K562 (cell line): ENCODE results near the gene TFAP2E. TPM values are rescaled to one million over a fixed set of nuclear protein-coding genes. Genes with fewer than 3 reads are reported as not detected.

Experiments used
- ARID2 ChIP-seq: fragments of 450-650 bp; IDR thresholded peaks from 2 replicates; pipeline ENCODE4 v1.6.1; 2017; ENCODE audit warnings: antibody characterized with exemption, mild to moderate bottlenecking
- CC2D1A ChIP-seq: fragments of 450-650 bp; IDR thresholded peaks from 2 replicates; pipeline ENCODE4 v1.6.1; 2017; ENCODE audit warnings: mild to moderate bottlenecking
- CTBP1 ChIP-seq: fragments of 450-650 bp; IDR thresholded peaks from 2 replicates; pipeline ENCODE4 v1.6.1; 2016; ENCODE audit warnings: borderline replicate concordance
- ETV1 ChIP-seq: fragments of 450-650 bp; conservative IDR thresholded peaks from 2 replicates; pipeline ENCODE4 v1.6.1; 2016; ENCODE audit warnings: missing genetic modification characterization, control low read depth, low read depth, missing compliant biosample characterization
- ETV5 ChIP-seq: sonication (generic); formaldehyde crosslinking; IDR thresholded peaks from 2 replicates; pipeline ENCODE4 v1.4.0; 2020; ENCODE audit warnings: low read depth, mild to moderate bottlenecking, missing genetic modification reagents
- FOXJ2 ChIP-seq: fragments of 200-800 bp; sonication (Bioruptor generic); IDR thresholded peaks from 2 replicates; pipeline ENCODE4 v1.6.1; 2016; ENCODE audit warnings: missing genetic modification characterization, missing compliant biosample characterization
- HDAC6 ChIP-seq: IDR thresholded peaks from 2 replicates; pipeline ENCODE4 v1.6.1; 2012; ENCODE audit warnings: low read depth, mild to moderate bottlenecking, control low read depth, inconsistent platforms, low read length, moderate library complexity
- HNRNPL ChIP-seq: fragments of 200-400 bp; formaldehyde crosslinking; IDR thresholded peaks from 2 replicates; pipeline ENCODE4 v1.6.1; 2017; ENCODE audit warnings: low read depth, mild to moderate bottlenecking, low read length
- KLF16 ChIP-seq: IDR thresholded peaks from 2 replicates; pipeline ENCODE4 v1.6.1; 2016; ENCODE audit warnings: antibody characterized with exemption
- LEF1 ChIP-seq: fragments of 450-650 bp; IDR thresholded peaks from 2 replicates; pipeline ENCODE4 v1.6.1; 2016; ENCODE audit warnings: mild to moderate bottlenecking
- MAZ ChIP-seq, 2 experiments: fragments of 450-650 bp in 1 of 2; sonication (generic) in 1 of 2; formaldehyde crosslinking; IDR thresholded peaks in 1 of 2; conservative IDR thresholded peaks in 1 of 2; 2 replicates each; pipeline versions ENCODE4 v1.4.0 to v1.5.0; 2020; ENCODE audit warnings: mild to moderate bottlenecking in 1 of 2, missing genetic modification reagents in 1 of 2
- MYNN ChIP-seq, 2 experiments: sonication (generic); formaldehyde crosslinking in 1 of 2; IDR thresholded peaks; 2 replicates each; pipeline versions ENCODE4 v1.5.0 to v1.6.1; 2016 to 2020; ENCODE audit warnings: antibody characterized with exemption in 1 of 2, missing genetic modification reagents in 1 of 2
- RAD21 ChIP-seq, 2 experiments: fragments of 250-450 bp in 1 of 2; fragments of 450-650 bp in 1 of 2; sonication (Bioruptor Pico) in 1 of 2; formaldehyde crosslinking in 1 of 2; IDR thresholded peaks in 1 of 2; conservative IDR thresholded peaks in 1 of 2; 2 replicates each; pipeline versions ENCODE4 v1.4.0 to v1.8.0; 2020 to 2022; ENCODE audit warnings: mild to moderate bottlenecking in 2 of 2, moderate library complexity in 1 of 2
- SMC3 ChIP-seq: conservative IDR thresholded peaks from 2 replicates; pipeline ENCODE4 v1.6.1; 2011; ENCODE audit warnings: low read depth, low read length, improper control_type of control experiment; ENCODE audit not compliant: insufficient read depth
- TEAD1 ChIP-seq, 2 experiments: fragments of 450-650 bp in 1 of 2; sonication (generic) in 1 of 2; formaldehyde crosslinking; IDR thresholded peaks; 2 replicates each; pipeline versions ENCODE4 v1.4.0 to v1.8.0; 2020 to 2022; ENCODE audit warnings: mild to moderate bottlenecking in 2 of 2, missing genetic modification reagents in 1 of 2
- TEAD4 ChIP-seq, 2 experiments: sonication (generic) in 1 of 2; formaldehyde crosslinking in 1 of 2; IDR thresholded peaks; 2 replicates each; pipeline versions ENCODE4 v1.6.1 to v1.8.0; 2012 to 2022; ENCODE audit warnings: borderline replicate concordance in 1 of 2, inconsistent platforms in 1 of 2, low read length in 1 of 2, mild to moderate bottlenecking in 1 of 2, missing genetic modification reagents in 1 of 2
- ZFP36 ChIP-seq: fragments of 150-350 bp; IDR thresholded peaks from 2 replicates; pipeline ENCODE4 v1.6.1; 2018; ENCODE audit warnings: low read length, low read depth; ENCODE audit not compliant: partially characterized antibody
- polyA plus RNA-seq, 8 experiments: library from polyadenylated mRNA; depleted of rRNA in 4 of 8; stranded (reverse) in 5 of 8; unstranded in 3 of 8; fragments of >200 nt; fragmentation: Nextera tagmentation in 2 of 8; fragmentation: Illumina TruSeq in 1 of 8; extraction: Ambion mirVana in 2 of 8; extraction: Trizol in 1 of 8; gene quantifications; 2 replicates each; pipeline versions ENCODE4 v1.2.1 to v1.2.3, GENCODE V29; 2011 to 2014; ENCODE audit warnings: inconsistent platforms in 1 of 8, missing spikeins in 1 of 8
- total RNA-seq, 7 experiments: library from RNA; depleted of rRNA in 6 of 7; stranded (reverse); fragments of >200 nt in 6 of 7; fragmentation: Illumina TruSeq in 2 of 7; extraction: Trizol in 2 of 7; gene quantifications; 2 replicates each; pipeline versions ENCODE4 v1.2.1 to v1.2.3, GENCODE V29; 2011 to 2021; ENCODE audit warnings: low replicate concordance in 1 of 7
- TF ChIP-seq, protein P1 (sequence below), 3 experiments: fragments of 200-800 bp in 1 of 3; fragments of 250-450 bp in 1 of 3; fragments of 450-650 bp in 1 of 3; sonication (Bioruptor Pico) in 1 of 3; sonication (Bioruptor generic) in 1 of 3; formaldehyde crosslinking in 1 of 3; IDR thresholded peaks; 2 replicates each; pipeline versions ENCODE4 v1.6.1 to v1.8.0; 2016 to 2022; ENCODE audit warnings: mild to moderate bottlenecking in 2 of 3, missing genetic modification characterization in 2 of 3, missing compliant biosample characterization in 1 of 3, moderate library complexity in 1 of 3
- TF ChIP-seq, protein P2 (sequence below): sonication (generic); formaldehyde crosslinking; IDR thresholded peaks from 2 replicates; pipeline ENCODE4 v1.8.0; 2022; ENCODE audit warnings: missing genetic modification reagents, mild to moderate bottlenecking, moderate library complexity, borderline replicate concordance

Gene TFAP2E
- total and polyA plus RNA-seq, 9 of the 15 experiments (the other 6 are each of a cell fraction or from before 2014, with no cell fraction given): 0.03 to 0.11 (median 0.07) TPM; not detected in 4

DNA sequence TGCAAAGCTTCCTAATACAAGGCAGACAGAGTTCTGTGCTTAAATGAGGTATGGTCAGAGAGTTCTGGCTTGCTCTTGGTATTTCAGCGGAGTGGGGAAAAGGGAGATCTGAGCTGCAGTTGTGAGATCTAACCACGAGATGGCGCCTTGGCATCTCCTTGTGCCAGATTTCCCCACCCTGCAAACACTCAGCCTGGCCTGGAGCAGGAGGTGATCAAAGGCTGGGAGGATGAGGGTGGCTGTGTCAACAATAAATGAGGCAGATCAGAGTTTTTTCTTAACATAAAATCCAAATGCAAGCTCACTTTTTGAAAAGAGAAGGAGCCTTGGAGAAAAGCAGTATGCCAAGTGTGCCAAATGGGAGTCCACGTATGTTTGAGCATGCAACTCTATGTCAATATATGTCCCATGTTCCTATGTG lies 4.1 kb upstream of the TFAP2E start (continued):
- TF ChIP-seq, protein P1, sequence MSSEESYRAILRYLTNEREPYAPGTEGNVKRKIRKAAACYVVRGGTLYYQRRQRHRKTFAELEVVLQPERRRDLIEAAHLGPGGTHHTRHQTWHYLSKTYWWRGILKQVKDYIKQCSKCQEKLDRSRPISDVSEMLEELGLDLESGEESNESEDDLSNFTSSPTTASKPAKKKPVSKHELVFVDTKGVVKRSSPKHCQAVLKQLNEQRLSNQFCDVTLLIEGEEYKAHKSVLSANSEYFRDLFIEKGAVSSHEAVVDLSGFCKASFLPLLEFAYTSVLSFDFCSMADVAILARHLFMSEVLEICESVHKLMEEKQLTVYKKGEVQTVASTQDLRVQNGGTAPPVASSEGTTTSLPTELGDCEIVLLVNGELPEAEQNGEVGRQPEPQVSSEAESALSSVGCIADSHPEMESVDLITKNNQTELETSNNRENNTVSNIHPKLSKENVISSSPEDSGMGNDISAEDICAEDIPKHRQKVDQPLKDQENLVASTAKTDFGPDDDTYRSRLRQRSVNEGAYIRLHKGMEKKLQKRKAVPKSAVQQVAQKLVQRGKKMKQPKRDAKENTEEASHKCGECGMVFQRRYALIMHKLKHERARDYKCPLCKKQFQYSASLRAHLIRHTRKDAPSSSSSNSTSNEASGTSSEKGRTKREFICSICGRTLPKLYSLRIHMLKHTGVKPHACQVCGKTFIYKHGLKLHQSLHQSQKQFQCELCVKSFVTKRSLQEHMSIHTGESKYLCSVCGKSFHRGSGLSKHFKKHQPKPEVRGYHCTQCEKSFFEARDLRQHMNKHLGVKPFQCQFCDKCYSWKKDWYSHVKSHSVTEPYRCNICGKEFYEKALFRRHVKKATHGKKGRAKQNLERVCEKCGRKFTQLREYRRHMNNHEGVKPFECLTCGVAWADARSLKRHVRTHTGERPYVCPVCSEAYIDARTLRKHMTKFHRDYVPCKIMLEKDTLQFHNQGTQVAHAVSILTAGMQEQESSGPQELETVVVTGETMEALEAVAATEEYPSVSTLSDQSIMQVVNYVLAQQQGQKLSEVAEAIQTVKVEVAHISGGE (CRISPR knock-in tag; IDR thresholded peaks at IDR 0.05): peak in 1 of 3 experiments; percentile 20; a peak in 1 of 6 replicates
- TF ChIP-seq CTBP1 (peak; percentile 21; the same call in 1 of the 2 replicates), HDAC6 (no peak), MYNN (IDR thresholded peaks at IDR 0.05) (0 out of 2 replicates have a peak, but pooled peaks have one; percentile 14), MYNN (CRISPR knock-in tag; IDR thresholded peaks at IDR 0.05) (no peak), SMC3 (peak; percentile 97), ETV1 (0 out of 2 replicates have a peak, but pooled peaks have one; percentile 9), HNRNPL (0 out of 2 replicates have a peak, but pooled peaks have one; percentile 31), ETV5 (CRISPR knock-in tag) (0 out of 2 replicates have a peak, but pooled peaks have one; percentile 27), RAD21 (CRISPR knock-in tag; conservative IDR thresholded peaks at IDR 0.05 in 1 of 2, IDR thresholded peaks at IDR 0.05 in 1 of 2) (peak; percentile 89 to 97), LEF1 (no peak), ARID2 (peak; percentile 75; the same call in 1 of the 2 replicates), CC2D1A (peak; percentile 74; the same call in 1 of the 2 replicates), ZFP36 (peak; percentile 14), MAZ (CRISPR knock-in tag; conservative IDR thresholded peaks at IDR 0.05 in 1 of 2, IDR thresholded peaks at IDR 0.05 in 1 of 2) (0 out of 4 replicates have a peak, but pooled peaks of 1 of the 2 experiments have one; percentile 31), TEAD4 (IDR thresholded peaks at IDR 0.05; ENCODE audit: low read length) (peak; percentile 20; the same call in 1 of the 2 replicates), TEAD4 (CRISPR knock-in tag; IDR thresholded peaks at IDR 0.05; ENCODE audit: borderline replicate concordance) (no peak), TEAD1 (CRISPR knock-in tag; IDR thresholded peaks at IDR 0.05) (0 out of 4 replicates have a peak, but pooled peaks of 1 of the 2 experiments have one; percentile 38), FOXJ2 (tag) (no peak), KLF16 (0 out of 2 replicates have a peak, but pooled peaks have one; percentile 16)
- TF ChIP-seq, protein P2, sequence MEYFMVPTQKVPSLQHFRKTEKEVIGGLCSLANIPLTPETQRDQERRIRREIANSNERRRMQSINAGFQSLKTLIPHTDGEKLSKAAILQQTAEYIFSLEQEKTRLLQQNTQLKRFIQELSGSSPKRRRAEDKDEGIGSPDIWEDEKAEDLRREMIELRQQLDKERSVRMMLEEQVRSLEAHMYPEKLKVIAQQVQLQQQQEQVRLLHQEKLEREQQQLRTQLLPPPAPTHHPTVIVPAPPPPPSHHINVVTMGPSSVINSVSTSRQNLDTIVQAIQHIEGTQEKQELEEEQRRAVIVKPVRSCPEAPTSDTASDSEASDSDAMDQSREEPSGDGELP (CRISPR knock-in tag): peak; percentile 18; the same call in 1 of the 2 replicates
